Left lung (tissue), 10 donors: ENCODE results near the gene UGCG. TPM values are rescaled to one million over a fixed set of nuclear protein-coding genes. Genes with fewer than 3 reads are reported as not detected.

Experiments used
- ATAC-seq: fragments of 200-7000 bp; cut with Tn5 transposase; one replicate; pipeline ENCODE4 v1.9.1; 2020; ENCODE audit warnings: moderate library complexity
- DNase-seq, 4 donors: peaks; one replicate each; pipeline ENCODE4 v3.0.0-alpha.2; 2013 to 2020
- H3K27ac ChIP-seq, 2 donors: fragments of 200-600 bp; sonication (generic) in 1 of 2; one replicate each; pipeline versions ENCODE4 v1.5.0 to v1.8.0; 2020 to 2021
- H3K27me3 ChIP-seq, 2 donors: fragments of 200-600 bp; sonication (generic) in 1 of 2; one replicate each; pipeline versions ENCODE4 v1.5.0 to v1.8.0; 2020 to 2021
- H3K36me3 ChIP-seq, 2 donors: fragments of 200-600 bp; sonication (generic) in 1 of 2; one replicate each; pipeline versions ENCODE4 v1.5.0 to v1.8.0; 2020 to 2021
- H3K4me1 ChIP-seq, 2 donors: fragments of 200-600 bp; one replicate each; pipeline ENCODE4 v1.8.0; 2021
- H3K4me3 ChIP-seq, 2 donors: fragments of 200-600 bp; sonication (generic) in 1 of 2; one replicate each; pipeline versions ENCODE4 v1.5.0 to v1.8.0; 2020 to 2021; ENCODE audit warnings: mild to moderate bottlenecking in 1 of 2
- H3K9me3 ChIP-seq, 2 donors: fragments of 200-600 bp; sonication (generic) in 1 of 2; one replicate each; pipeline versions ENCODE4 v1.5.0 to v1.8.0; 2020 to 2021
- CTCF ChIP-seq, 2 donors: fragments of 200-600 bp; sonication (generic) in 1 of 2; IDR thresholded peaks; one replicate each; pipeline versions ENCODE4 v1.5.0 to v1.8.0; 2021; ENCODE audit warnings: antibody characterized with exemption in 2 of 2
- intact Hi-C, 2 donors: fragments of 100-400 bp; cut with DNase I; formaldehyde crosslinking; loops; one replicate each; pipeline versions ENCODE4 v1.11.2 to v1.14.2; 2022
- polyA plus RNA-seq, 6 donors: library from polyadenylated mRNA; unstranded; fragments of 120-200 nt; gene quantifications; one replicate each; pipeline ENCODE4 v1.2.1, GENCODE V29; 2013; ENCODE audit not compliant: insufficient read length in 6 of 6
- total RNA-seq, 2 donors: library from RNA; stranded (reverse); fragmentation: NEBNext Ultra II Directional; extraction: Animal tissue kit (Norgen Biotek cat#: 25700); gene quantifications; one replicate each; pipeline ENCODE4 v1.2.1, GENCODE V29; 2021
- donor health status: DM: no; HTN: yes; CAD: no.
- donor health status: DM: no; HTN: no; CAD: no.

The UGCG gene
- total and polyA plus RNA-seq, 8 donors, result 29.0 to 74.3 (median 50.3) TPM

DNA sequence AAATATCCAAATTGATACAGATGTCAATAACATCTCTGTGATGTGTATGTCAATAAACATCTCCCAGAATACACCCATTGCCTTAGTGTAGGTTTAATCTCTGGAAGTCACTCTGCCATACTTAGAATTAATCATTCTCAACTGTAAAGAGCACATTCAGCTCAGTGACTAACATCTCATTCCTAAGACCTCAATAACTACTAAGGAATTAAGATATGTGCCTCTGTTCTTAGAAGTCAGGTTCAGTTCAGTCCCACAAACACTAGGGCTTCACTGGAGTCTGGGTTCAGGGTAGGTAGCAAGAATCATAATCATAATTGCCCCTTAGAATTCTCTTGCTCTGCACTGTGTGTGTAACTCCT lies 31.7 kb downstream of the UGCG start:
- peaks cover 4 to 44% of the 10 kb centered on the region in 2 donors for H3K4me1 ChIP-seq
- ATAC-seq, result peak; percentile 34
- no peak for DNase-seq
- H3K36me3 ChIP-seq, result peaks cover 6 to 66% of the 10 kb centered on the region in 2 donors
- H3K27me3 ChIP-seq, result no peaks in the 10 kb centered on the region
- H3K9me3 ChIP-seq, result no peaks in the 10 kb centered on the region
- intact Hi-C loops, result no loop called here
- H3K4me3 ChIP-seq, result no peak overlapping the region
- TF ChIP-seq CTCF (IDR thresholded peaks at IDR 0.05), result no peak
- peak overlapping the region in 1 of 2 donors; percentile 75 for H3K27ac ChIP-seq

DNA sequence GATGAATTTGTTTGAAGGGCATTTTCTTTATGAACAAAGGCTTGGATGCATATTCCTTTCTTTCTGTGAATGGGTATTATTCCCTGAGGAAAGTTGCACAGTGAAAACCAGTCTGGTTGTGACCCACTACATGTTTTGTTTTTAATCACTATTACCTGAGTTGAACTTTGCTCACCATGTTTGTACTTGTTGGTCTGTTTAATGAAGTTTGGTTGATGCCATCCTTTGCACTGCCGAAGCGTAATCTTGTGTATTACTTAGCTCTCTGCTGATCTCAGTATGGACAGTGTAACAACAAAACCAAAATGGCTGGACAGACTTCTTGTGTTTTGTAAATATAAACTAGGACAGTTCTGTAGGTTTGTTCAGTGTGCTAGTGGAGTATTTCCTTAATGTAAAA lies 38.1 kb downstream of the UGCG start:
- no peak for ATAC-seq
- Histone ChIP-seq H3K36me3 (peaks cover 3 to 67% of the 10 kb centered on the region in 2 donors), H3K4me1 (peaks cover 0 to 34% of the 10 kb centered on the region in 2 donors), H3K9me3 (no peaks in the 10 kb centered on the region), H3K27ac (peak overlapping the region in 1 of 2 donors; percentile 37), H3K4me3 (no peak overlapping the region), H3K27me3 (no peaks in the 10 kb centered on the region)
- intact Hi-C loops, result no loop called here
- TF ChIP-seq CTCF (IDR thresholded peaks at IDR 0.05), result no peak
- DNase-seq, result no peak

- intact Hi-C loops, result no loop called here
- DNase-seq, result no peak
- Histone ChIP-seq H3K4me3 (no peak overlapping the region), H3K4me1 (peaks cover 0 to 34% of the 10 kb centered on the region in 2 donors), H3K27me3 (no peaks in the 10 kb centered on the region), H3K9me3 (no peaks in the 10 kb centered on the region), H3K36me3 (peaks cover 2 to 50% of the 10 kb centered on the region in 2 donors), H3K27ac (peak overlapping the region; percentile 5 to 86)
- no peak for ATAC-seq
- TF ChIP-seq CTCF (IDR thresholded peaks at IDR 0.05), result no peak
Observed at GRCh38 chr9:111936391-111936790, 39.8 kb downstream of the UGCG start.

GRCh38 chr9:111937301-111937700 lies 40.7 kb downstream of the UGCG start:
- peak; percentile 38 for ATAC-seq
- intact Hi-C loops, result no loop called here
- TF ChIP-seq CTCF (IDR thresholded peaks at IDR 0.05), result no peak

DNA sequence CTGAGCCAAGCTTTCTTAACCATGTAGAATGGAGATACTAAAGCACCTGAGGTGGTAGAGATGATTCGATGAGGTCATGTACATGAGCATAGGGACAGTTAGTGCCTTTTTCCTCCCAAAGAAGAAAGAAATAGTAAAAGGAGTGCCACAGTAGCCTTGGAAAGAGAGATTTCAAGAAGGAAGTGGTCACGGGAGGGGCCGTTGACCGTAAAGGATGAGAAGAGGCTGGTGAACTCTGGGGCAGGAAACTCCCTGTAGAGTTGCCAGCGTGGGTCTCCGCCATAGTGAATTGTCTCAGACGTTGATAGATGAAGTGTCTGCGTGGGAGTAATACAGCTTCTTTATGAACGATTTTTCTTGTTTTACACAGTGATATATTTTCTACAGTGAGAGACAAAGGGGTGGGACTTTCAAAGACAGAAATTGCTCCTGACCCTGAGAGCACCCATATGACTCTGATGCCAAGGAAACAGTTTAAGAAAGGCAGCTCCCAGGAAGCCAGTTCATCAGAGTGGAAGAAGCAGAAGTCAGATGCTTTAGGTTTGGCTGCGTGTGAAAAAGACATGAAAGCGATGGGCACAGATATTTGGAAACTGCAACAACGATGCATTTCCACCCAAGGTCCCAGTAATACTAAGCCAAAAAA lies 41.3 kb downstream of the UGCG start:
- Histone ChIP-seq H3K36me3 (peaks cover 2 to 35% of the 10 kb centered on the region in 2 donors), H3K4me1 (peaks cover 0 to 34% of the 10 kb centered on the region in 2 donors), H3K4me3 (no peak overlapping the region), H3K9me3 (no peaks in the 10 kb centered on the region), H3K27ac (peak overlapping the region; percentile 53 to 86), H3K27me3 (no peaks in the 10 kb centered on the region)
- peak; percentile 79 for ATAC-seq
- peak in 1 of 4 donors; percentile 82 for DNase-seq
- no peak for TF ChIP-seq CTCF (IDR thresholded peaks at IDR 0.05)
- intact Hi-C loops, result no loop called here

More at GRCh38 chr9:111937301-111937700, 40.7 kb downstream of the UGCG start:
- Histone ChIP-seq H3K4me3 (no peak overlapping the region), H3K36me3 (peaks cover 2 to 41% of the 10 kb centered on the region in 2 donors), H3K9me3 (no peaks in the 10 kb centered on the region), H3K27ac (peak overlapping the region; percentile 5 to 86), H3K4me1 (peaks cover 0 to 34% of the 10 kb centered on the region in 2 donors), H3K27me3 (no peaks in the 10 kb centered on the region)
- no peak for DNase-seq
